NCI-H1436 treated with DMSO at 0.1 percent for 48 hours (cell line): ENCODE measurements around the gene IL17RA.
"Not testable (repeated sequence)": the region's sequence is repeated elsewhere in the genome, so short reads cannot be mapped to it uniquely, and the experiment has no call there.

Source experiments
- DNase-seq: peaks from one replicate; lab custom pipeline; 2025; lab: John Stamatoyannopoulos, UW

Gene IL17RA

DNA sequence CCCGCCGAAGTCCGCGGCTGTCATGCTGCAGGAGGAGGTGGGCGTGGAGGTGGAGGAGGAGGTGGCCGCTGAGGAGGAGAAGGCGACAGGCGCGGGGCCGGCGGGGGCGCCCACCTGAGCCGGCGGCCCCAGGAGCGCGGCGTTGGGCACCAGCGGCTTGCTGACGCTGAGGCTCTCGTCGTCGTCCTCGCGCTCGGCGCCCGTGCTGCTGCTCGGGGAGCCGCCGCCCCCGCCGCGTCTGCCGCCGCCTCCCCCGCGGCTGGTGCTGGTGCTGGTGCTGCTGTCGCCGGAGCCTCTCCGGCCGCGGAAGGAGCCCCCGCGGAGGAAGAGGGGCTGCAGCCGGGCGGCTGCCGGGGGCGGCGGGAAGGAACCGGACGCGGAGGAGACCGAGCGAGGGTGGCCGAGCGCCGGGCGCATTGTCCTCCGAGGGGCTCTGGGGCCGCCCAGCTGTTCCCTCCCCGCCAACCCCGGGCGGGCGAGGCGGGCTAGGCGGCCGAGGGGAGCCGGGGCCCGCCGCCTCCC, 36.0 kb downstream of the IL17RA start:
- DNase-seq, result no peak

DNA sequence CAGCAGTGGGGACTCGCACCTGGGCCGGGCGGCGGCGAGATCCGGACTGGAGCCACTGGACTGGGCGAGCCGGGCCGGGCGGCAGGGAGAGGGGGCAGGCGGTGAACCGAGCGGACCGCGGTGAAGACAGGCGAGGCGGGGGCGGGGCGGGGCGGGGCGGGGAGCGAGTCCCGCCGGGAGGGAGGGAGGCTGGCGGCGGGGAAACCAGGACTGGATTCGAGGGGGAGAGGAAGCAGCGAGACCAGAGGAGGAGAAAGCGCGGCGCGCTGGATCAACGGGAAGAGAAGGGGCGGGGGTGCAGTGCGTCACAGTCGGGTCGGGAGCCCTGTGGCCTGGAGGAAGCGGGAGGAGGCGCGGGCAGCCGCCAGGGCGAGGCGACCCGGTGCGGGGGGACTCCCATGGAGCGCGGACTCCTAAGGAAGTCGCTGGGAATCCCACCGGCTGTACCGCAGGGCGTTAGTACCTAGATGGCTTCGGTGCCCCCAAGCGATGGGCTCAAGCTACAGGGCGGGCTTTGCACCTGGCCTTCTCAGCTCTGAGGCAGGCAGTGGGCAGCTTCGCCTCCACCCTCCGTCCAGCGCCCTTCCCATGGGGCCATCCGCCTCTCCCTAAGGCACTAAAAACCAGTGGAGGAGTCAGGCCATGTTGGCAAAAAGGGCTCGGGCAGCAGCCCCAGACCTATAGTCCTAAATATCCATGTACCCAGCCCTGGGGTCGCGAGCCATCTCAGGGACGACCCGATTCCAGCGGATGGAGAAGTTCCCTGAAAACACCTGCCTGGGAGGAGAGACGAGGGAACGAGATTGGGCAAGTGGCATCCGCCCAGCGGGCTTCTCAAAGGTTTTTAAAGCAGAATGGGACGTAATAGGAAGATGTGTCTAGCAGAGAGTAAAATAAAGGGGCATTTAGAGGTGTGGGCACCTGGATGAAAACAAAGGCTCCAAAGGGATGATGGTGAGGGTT, 36.7 kb downstream of the IL17RA start, which contains the start of gene TMEM121B:
TSS of gene TMEM121B (minus strand) at position 128 of the 963 bp plus-strand sequence. CDS start 233 bp downstream, outside the sequence.
- DNase-seq, result peak; percentile 31

DNA sequence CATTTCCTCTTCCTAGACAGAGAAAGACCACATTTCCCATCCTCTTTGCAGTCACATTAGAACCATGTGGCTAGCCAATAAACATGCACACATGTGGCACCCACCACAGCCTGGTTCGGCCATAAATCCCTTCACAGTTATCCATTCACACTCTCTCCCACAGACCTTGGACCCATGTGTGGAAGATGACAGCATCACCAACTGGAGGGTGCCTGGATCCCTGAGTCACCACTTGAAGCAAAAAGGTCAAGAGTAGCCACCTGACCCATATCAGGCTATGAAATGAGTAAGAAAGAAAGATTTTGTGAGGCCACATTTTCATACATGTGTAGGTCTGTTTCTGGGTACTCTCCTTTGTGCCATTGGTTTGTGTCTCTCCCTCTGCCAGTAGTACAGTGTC, 45.4 kb downstream of the IL17RA start:
- no peak for DNase-seq

DNA sequence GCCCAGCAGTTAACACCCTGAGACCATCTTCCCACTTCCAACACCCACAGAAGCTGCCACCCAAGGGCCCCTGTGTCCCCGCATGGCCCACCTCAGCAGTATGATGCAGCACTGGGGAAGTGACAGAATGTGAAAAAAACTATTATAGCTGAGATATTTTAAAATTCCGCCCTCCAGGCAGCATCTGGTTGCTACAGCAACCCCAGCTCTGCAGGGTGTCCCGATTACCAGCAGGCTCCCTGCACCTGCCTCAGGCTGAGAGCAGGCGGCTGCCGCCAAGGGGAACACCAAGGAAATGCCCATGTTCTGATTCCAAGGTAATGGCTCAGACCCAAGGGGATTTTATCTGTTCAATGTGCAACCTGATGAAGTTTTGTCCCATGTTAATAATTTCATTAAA, 46.9 kb downstream of the IL17RA start:
- no peak for DNase-seq

DNA sequence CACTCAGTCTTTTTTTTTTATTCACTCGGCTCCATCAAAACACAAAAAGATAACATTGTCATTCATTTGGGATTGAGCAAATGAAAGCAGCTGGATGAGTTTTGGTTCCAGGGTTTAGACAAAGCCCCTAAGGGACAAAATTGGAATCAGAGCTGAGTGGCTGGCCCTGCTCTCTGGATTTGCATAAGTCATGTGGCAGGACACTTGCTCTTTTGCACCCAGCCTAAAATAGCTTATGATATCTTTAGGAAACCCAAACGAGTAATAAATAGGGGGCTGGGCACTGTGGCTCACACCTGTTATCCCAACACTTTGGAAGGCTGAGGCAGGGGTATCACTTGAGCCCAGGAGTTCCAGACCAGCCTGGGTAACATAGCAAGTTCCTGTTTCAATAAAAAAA, 47.3 kb downstream of the IL17RA start:
- DNase-seq, result no peak

DNA sequence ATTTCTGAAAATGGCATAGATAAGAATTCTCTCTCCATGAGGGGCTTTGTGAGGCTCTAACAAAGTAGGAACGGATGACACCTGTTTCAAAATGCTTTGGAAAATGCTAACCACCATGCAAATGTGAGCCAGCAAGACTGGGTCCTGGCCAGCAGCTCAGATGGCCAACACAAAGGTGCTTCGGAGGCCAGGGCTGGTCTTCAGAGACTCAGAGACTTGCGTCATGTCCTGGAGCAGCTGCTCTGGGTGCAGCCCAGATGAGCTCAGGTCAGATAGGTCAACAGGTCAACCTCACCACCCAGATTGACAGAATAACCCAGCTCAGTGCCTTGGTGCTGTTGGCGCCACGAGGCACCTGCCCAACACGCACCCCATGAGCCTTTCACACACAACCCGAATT, 48.3 kb downstream of the IL17RA start:
- DNase-seq, result no peak

DNA sequence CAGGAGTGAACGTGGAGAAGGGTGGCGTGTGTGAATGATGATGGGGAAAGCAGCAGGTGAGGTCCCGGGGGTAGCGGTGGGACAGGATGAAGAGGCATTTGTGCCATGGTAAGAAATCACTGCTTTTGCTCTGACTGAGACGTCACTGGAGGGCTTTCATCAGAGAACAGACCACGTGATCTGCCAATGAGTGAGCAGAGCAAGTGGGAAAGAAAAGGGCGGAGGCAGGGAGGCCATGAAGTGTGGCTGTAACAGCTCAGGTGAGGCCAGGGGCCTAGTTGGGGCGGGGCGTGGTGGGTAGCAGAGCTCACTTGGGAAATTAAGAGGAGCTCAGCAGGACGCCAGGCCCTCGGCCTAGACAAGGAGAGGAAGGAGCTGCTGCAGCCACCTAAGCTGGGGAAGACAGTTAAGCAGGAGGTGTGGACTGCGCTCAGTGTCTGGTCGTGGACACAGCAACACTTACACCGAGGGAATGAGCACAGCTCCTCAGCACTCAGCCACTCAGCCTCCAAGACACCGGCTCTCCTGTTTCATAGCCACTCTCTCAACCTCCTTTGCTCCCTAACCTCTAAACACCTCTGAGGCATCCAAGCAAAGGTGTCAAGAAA, 50.5 kb downstream of the IL17RA start:
- DNase-seq, result no peak

DNA sequence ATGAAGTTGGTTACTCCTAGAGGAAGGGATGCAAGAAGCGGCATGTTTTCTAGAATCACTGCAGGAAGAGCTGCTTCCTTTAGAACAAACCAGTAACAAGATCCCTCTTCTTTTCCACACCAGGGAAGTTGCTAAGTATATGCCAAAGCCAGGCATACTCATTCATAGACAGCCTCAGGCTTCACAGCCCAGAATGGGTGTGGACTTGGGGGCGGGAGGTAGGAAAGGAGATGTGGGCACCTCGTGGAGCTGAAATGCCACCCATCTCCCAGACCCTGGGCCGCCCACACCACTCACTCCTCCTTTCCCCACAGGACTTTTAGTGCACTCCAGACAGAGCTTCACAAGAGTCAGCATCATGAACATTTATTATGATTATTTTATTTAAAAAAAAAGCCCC, 52.4 kb downstream of the IL17RA start:
- DNase-seq, result no peak

DNA sequence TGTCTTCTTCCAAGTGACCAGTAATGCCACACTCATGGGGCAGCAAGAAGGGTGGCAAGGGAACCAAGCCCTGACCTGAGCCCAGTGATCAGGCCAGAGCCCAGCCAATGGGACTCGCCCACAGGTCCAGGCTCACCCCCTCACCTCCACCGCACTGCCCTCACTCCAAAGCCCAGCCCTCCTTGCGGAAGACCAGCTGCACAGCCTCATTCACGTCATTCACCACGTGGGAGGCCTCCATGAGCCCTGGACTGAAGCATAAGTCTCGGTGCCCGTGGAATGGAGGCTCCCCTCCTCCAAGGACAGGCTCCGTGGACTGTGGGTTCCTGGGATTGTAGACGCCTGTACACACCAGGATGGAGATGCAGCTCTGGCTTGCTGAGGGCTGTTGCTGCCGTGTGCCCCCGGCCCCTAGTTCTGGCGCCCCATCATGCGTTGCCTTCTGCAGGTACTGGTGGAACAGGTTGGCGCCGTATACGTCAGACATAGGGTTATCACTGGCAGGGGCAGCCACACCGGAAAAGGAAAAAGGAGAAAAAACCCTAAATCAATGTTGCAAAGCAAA, 53.1 kb downstream of the IL17RA start:
- DNase-seq, result no peak

DNA sequence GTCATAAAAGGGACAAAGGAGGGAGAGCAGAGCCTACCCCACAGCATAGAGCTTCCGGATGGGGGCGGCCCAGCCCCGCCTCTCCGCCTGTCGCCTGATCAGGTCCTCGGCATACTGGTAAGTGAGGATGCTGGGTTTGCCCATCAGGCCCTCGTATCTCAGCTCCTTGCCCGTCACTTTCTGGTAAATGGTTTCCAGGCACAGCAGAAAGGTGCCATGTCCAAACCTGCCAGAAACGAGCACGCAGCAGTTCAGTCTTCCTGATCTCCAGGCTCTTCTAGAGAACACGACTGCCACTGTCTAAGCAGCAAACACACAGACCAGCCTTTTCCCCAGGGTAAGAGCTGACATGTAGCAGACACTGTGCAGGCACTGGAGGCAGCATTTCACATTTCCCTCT, 53.7 kb downstream of the IL17RA start:
- DNase-seq, result no peak

DNA sequence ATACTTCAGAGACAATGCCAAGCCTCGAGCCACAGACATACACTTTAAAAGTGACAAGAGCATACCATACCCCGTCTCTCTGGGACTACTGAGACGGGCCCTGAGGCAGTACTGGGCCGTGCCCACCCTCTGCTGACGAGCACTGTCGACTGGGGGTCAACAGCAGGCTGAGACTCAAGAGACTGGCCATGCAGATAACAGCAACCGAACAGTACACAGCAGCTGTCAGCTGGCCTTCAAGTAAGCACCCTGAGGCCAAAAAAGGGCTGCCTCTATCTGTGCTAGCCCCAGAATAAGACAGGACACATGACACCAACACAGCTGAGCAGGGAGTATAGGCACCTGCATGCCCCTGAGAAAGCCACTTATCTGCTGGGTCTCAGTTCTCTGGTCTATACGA, 55.2 kb downstream of the IL17RA start:
- no peak for DNase-seq

DNA sequence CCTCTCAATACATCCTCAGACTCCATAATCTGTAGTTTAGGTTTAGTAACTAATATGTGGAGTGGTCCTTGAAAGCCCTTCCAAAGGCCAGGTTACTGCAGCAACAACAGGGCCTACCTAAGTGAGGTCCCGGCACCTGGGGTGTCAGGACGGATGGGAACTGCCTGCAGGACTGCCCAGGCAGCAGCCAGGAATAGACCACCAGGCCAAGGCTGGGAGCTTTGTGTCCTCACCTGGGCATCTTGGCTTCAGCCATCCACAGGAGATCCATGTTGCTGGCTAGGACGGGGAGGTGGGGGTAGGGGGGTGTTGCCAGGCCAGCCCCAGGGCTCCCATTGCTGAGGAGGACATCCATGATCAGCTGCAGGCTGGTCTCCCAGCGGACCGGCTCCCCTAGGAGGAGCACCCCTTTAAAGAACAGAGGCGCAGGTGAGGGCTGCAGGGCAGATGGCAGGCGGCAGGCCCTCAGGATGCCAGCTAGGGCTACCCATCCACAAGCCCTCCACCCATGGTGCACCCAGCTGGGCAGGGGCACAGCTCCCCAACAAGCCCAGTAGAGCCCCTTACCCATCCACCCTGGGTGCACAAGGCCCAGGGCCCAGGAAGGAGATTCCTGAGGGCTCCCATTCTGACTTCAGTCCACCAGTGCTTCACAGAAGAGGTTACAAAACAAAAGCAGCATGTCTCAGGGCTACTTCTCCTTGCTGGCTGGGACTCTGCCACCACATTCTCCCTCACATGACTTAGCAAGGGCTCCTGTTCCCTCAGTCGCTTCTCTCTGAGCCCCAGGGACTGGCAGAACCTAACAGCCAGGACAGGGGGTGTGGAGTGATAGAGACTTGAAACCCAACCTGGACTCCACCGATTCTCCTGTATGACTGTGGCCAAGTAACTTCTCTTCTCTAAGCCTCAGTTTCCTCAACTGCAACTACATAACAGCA, 56.3 kb downstream of the IL17RA start:
- DNase-seq, result no peak

DNA sequence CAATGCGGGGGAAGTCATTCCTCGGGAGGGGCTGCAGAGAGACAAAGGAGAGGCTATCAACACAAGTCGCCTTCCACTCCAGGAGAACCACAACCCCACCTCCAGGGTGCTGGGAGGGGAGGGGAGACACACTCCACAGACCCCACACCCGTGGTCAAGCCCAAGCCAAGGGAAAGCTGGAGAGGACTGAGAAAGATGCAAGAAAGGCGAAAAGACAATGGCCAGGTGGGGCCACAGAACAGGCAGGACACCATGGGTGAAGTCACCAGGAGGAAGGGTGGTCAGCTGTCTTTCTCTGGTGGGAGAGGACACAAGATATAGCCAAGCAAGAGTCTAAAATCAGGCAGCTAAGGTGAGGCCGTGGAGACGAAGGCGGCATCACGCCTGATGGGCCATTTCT, 58.3 kb downstream of the IL17RA start:
- DNase-seq, result no peak

DNA sequence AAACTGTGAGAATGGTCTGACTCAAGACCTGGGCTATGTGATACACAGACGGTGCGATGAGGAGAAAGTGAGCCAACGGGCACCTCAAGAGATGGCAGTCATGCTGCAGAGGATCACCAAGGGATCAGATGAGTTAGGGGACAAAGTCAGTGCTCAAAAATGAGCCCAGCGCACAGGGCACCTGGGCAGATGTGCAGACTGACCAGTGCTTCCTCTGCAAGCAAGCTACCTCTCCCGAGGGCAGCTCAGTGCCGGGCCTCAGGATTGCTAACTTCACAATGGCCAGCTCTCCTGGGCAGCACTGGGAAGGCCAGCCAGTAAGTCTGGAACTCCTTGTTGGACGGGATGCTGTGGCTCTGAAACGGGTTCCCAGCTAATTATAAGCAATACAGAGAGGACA, 59.0 kb downstream of the IL17RA start:
- no peak for DNase-seq

DNA sequence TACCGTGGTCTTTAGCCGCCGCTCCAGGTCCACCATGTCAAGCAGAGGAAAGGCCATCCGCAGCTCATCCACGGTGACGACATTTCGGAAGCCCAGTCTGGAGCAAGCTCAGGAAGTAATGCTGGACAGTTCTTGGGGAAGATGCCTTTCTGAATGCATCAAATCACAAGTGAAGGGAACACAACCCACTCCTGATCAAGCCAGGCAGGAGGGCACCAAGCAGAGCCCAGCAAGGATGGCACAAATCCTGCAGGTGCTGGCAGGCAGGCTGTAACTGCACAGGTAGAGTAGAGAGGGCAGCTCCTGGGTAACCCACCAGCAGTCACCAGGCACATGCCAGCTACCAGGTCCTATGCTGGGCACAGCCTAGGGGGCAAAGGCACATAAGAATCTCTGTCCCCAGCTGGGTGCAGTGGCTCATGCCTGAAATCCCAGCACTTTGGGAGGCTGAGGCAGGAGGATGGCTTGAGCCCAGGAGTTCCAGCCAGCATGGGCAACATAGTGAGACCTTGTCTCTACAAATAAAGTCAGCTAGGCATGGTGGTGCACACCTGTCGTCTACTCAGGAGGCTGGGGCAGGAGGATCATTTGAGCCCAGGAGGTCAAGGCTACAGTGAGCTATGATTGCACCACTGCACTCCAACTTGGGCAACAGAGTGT, 60.4 kb downstream of the IL17RA start:
- no peak for DNase-seq

DNA sequence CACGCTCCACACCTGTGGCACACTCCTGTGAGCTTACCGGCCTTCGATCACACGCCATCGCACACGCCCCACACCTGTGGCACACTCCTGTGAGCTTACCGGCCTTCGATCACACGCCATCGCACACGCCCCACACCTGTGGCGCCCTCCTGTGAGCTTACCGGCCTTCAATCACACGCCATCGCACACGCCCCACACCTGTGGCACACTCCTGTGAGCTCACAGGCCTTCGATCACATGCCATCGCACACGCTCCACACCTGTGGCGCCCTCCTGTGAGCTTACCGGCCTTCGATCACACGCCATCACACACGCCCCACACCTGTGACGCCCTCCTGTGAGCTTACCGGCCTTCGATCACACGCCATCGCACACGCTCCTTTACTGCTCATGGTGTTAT, 62.7 kb downstream of the IL17RA start:
- not testable (repeated sequence) for DNase-seq

DNA sequence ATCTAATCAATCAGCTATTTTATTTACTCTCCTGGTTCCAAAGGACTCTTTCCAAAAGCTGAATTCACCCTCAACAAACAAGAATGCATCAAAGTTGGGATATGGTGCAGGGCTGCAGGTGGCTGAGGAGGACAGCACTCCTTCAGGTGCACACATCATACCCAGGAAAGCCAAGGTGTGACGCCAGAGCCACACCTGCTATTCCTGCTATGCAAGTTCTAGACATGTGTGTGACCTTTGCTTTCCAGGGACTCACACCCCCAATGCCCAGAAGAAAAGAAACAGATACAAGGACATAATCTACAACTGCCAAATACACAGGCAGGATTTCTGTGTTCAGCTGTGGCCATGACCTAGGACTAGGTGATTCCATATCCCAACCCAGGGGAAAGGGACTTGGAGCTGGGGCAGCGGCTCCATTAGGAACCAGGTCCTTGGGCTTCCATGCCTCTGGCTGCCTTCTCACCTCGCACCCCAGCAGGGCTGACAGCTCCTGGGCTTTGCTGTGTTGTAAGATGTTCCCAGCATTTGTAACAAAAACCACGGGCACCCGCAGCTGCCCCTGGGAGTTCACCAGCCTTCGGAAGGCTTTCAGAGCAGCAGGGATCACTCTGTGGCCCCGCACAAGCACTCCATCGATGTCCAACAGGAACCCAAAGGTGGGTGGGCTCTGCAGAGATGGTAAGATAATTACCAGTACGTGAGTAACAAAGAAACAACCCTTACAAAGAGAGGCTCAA, 64.4 kb downstream of the IL17RA start:
- no peak for DNase-seq

DNA sequence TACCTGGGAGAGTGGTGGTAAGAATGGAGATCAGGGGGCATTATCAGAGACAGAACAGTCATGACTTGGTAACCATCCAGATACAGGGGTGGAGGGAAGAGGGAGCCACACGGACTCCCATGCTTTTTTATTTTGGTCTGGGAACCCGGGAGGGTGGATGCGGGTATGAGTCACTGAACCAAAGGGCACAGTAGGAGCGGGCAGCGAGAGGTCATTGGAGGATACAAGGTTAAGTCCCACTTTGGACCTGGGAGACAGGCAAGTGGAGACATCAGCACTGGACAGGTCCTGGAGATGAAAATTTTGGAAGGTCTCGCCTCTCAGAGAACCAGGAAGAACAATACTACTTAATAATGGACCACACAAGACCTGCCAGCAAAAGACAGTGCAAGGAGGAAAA, 67.5 kb downstream of the IL17RA start:
- no peak for DNase-seq

DNA sequence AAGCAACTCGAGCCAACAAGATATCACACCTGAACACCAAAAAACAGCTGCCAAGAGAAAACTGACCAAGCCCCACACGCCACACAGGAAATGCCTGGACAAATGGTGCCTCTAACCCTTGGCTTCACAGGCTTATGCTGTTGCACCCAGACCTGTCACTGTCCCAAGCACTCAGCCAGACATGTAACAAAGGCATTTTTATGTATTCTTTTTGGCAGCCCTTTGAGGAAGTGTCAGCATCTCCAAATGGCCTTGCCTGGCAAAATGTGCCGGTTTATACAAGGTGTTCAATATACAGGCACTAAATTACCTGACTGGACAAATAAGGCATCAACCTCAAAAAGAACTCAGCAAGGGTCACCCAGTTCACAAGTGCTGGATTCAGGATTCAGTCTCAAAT, 68.2 kb downstream of the IL17RA start:
- no peak for DNase-seq

DNA sequence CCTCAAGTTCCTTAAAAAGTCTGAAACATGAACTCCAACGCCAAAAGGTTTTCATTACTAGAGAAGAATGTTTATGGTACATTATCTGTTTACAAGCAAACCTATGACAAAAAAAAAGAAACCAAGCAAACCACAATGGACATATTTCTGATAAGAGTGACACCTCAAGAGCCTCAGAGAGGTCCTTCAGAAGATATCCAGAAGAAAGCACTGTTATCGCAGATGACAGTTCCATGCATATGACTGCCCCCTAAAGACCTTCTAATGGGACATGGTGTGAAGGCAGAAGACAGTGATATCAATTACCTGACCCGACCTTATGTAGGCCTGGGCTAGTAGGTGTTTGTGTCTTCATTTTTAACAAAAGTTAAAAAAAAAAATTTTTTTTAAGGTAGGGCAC, 71.1 kb downstream of the IL17RA start:
- DNase-seq, result no peak
